Mesenchymal stem cell (in vitro differentiated cells and primary cell): ENCODE data around the gene CELSR1.

ENCODE experiments used
- DNase-seq: peaks from one replicate; pipeline ENCODE4 v3.0.0-alpha.2; 2013
- H2AFZ ChIP-seq: one replicate; pipeline ENCODE4 v1.6.1; 2013; ENCODE audit warnings: low read depth, mild to moderate bottlenecking, control low read depth, inconsistent platforms, low read length, moderate library complexity
- H2AK5ac ChIP-seq: 2 replicates; pipeline ENCODE4 v1.6.1; 2013; ENCODE audit warnings: low read length, moderate library complexity, mild to moderate bottlenecking, inconsistent platforms; ENCODE audit not compliant: severe bottlenecking
- H2BK120ac ChIP-seq: one replicate; pipeline ENCODE4 v1.6.1; 2013; ENCODE audit warnings: low read depth, mild to moderate bottlenecking, inconsistent platforms, low read length, moderate library complexity
- H2BK12ac ChIP-seq, 2 experiments: one replicate each; pipeline ENCODE4 v1.6.1; 2013; ENCODE audit warnings: inconsistent platforms in 2 of 2, low read length in 2 of 2, mild to moderate bottlenecking in 2 of 2, moderate library complexity in 2 of 2, control low read depth in 1 of 2
- H2BK15ac ChIP-seq: one replicate; pipeline ENCODE4 v1.6.1; 2013; ENCODE audit warnings: mild to moderate bottlenecking, low read depth, inconsistent platforms; ENCODE audit not compliant: poor library complexity, severe bottlenecking
- H2BK5ac ChIP-seq: 2 replicates; pipeline ENCODE4 v1.6.1; 2013; ENCODE audit warnings: low read depth, mild to moderate bottlenecking, low read length, control low read depth, inconsistent platforms; ENCODE audit not compliant: poor library complexity, severe bottlenecking
- H3K14ac ChIP-seq, 2 experiments: one replicate each; pipeline ENCODE4 v1.6.1; 2013; ENCODE audit warnings: inconsistent platforms in 2 of 2, low read length in 2 of 2, control low read depth in 1 of 2, mild to moderate bottlenecking in 1 of 2, moderate library complexity in 1 of 2
- H3K18ac ChIP-seq, 2 experiments: one replicate each; pipeline ENCODE4 v1.6.1; 2013; ENCODE audit warnings: inconsistent platforms in 2 of 2, low read length in 2 of 2, control low read depth in 1 of 2, low read depth in 1 of 2, mild to moderate bottlenecking in 1 of 2
- H3K23ac ChIP-seq, 2 experiments: one replicate each; pipeline ENCODE4 v1.6.1; 2013; ENCODE audit warnings: inconsistent platforms in 2 of 2, low read length in 2 of 2, mild to moderate bottlenecking in 2 of 2, moderate library complexity in 2 of 2, control low read depth in 1 of 2
- H3K27ac ChIP-seq: 2 replicates; pipeline ENCODE4 v1.5.1; 2013; ENCODE audit warnings: mild to moderate bottlenecking, moderate library complexity, low read length, control low read depth, inconsistent platforms; ENCODE audit not compliant: poor library complexity, severe bottlenecking
- H3K27me3 ChIP-seq, 2 experiments: 2 replicates each; pipeline versions ENCODE4 v1.6.1 to v1.7.0; 2013; ENCODE audit warnings: low read length in 2 of 2, mild to moderate bottlenecking in 2 of 2, moderate library complexity in 2 of 2, control low read depth in 1 of 2, inconsistent platforms in 1 of 2; ENCODE audit not compliant: control insufficient read depth in 1 of 2, insufficient read depth in 1 of 2
- H3K36me3 ChIP-seq, 2 experiments: 2 replicates each; pipeline versions ENCODE4 v1.6.1 to v1.7.0; 2013; ENCODE audit warnings: low read length in 2 of 2, control low read depth in 1 of 2, inconsistent platforms in 1 of 2, low read depth in 1 of 2, mild to moderate bottlenecking in 1 of 2; ENCODE audit not compliant: insufficient read depth in 2 of 2, control insufficient read depth in 1 of 2
- H3K4ac ChIP-seq, 2 experiments: one replicate each; pipeline ENCODE4 v1.6.1; 2013; ENCODE audit warnings: inconsistent platforms in 2 of 2, low read length in 2 of 2, mild to moderate bottlenecking in 2 of 2, moderate library complexity in 2 of 2, control low read depth in 1 of 2, low read depth in 1 of 2
- H3K4me1 ChIP-seq: 2 replicates; pipeline ENCODE4 v1.6.1; 2013; ENCODE audit warnings: low read depth, low read length, control low read depth; ENCODE audit not compliant: control insufficient read depth, insufficient read depth
- H3K4me2 ChIP-seq: 2 replicates; pipeline ENCODE4 v1.6.1; 2013; ENCODE audit warnings: low read length, mild to moderate bottlenecking, inconsistent platforms; ENCODE audit not compliant: poor library complexity, severe bottlenecking
- H3K4me3 ChIP-seq, 2 experiments: 2 replicates each; pipeline versions ENCODE4 v1.5.1 to v1.7.0; 2013; ENCODE audit warnings: low read length in 2 of 2, mild to moderate bottlenecking in 2 of 2, control low read depth in 1 of 2, low read depth in 1 of 2; ENCODE audit not compliant: insufficient read depth in 1 of 2
- H3K79me1 ChIP-seq: replicated peaks from 2 replicates; pipeline ENCODE4 v1.6.1; 2013; ENCODE audit warnings: mild to moderate bottlenecking, control low read depth, low read length, inconsistent platforms; ENCODE audit not compliant: poor library complexity, severe bottlenecking
- H3K9ac ChIP-seq: 2 replicates; pipeline ENCODE4 v1.7.0; 2013; ENCODE audit warnings: mild to moderate bottlenecking, low read length, moderate library complexity
- H3K9me3 ChIP-seq: 2 replicates; pipeline ENCODE4 v1.7.0; 2013; ENCODE audit warnings: mild to moderate bottlenecking, low read length; ENCODE audit not compliant: control insufficient read depth
- H4K8ac ChIP-seq: one replicate; pipeline ENCODE4 v1.6.1; 2013; ENCODE audit warnings: inconsistent platforms, mild to moderate bottlenecking, low read length, moderate library complexity
- H4K91ac ChIP-seq: one replicate; pipeline ENCODE4 v1.6.1; 2013; ENCODE audit warnings: mild to moderate bottlenecking, low read length, inconsistent platforms
- WGBS: methylation state at CpG from one replicate; pipeline ENCODE4 v1.1.7; 2013; ENCODE audit warnings: mixed read lengths; 5-methylcytosine and 5-hydroxymethylcytosine counted together

CELSR1 gene

DNA sequence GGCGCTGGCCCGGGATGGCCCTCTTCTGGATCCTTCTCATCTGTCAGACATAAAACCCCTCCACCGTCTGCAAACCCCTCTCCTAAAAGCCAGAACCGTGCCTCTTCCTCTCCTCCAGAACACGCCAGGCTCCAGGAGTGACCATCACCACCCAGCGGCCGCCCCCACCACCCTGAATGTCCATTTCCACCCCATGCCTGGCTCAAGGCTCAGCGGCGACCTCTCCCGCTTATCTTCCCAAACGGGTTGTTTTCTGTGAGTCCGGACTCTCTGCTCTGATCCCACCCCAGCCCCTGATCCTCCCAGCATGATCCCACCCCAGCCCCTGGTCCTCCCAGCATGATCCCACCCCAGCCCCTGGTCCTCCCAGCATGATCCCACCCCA, 37.6 kb downstream of the CELSR1 start:
- Histone ChIP-seq H3K27me3 (peaks cover 0 to 6% of the 10 kb centered on the region in 2 experiments), H3K9ac (no peak overlapping the region), H3K14ac (no peak overlapping the region), H4K8ac (peak overlapping the region; percentile 24), H3K4me2 (no peak overlapping the region), H3K4me1 (peaks cover 36% of the 10 kb centered on the region), H3K9me3 (no peaks in the 10 kb centered on the region), H3K27ac (peak overlapping the region; percentile 80), H2BK5ac (no peak overlapping the region), H3K23ac (no peak overlapping the region), H2BK15ac (no peak overlapping the region), H3K4me3 (no peak overlapping the region), H3K18ac (no peak overlapping the region), H3K4ac (no peak overlapping the region), H2AFZ (no peak overlapping the region), H2BK12ac (no peak overlapping the region), H2BK120ac (no peak overlapping the region), H2AK5ac (peak overlapping the region; percentile 96), H3K36me3 (no peaks in the 10 kb centered on the region), H3K79me1 (peaks cover 23% of the 10 kb centered on the region), H4K91ac (no peak overlapping the region)
- WGBS: 43% methylated on average over 12 of the region's 12 CpGs
- no peak for DNase-seq

DNA sequence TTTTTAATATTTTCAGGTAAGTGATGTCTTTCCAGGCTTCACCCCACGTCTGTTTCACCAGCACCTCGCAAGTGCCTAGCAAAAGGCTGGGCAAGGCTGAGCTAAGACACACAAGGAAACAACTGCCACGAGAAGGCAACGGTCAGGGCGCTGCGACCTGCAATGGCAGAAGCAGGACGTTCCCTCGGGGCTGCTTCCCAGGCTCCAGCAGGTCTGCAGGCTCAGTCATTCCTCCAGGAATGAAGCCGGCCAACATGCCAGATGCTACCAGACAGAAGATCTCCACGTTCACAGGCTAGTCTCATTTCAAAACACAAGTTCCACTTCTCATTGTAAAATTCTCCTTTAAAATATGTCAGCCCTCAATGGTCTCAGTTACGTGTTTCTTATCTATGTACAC, 45.5 kb downstream of the CELSR1 start:
- no peak overlapping the region for H2AK5ac ChIP-seq

DNA sequence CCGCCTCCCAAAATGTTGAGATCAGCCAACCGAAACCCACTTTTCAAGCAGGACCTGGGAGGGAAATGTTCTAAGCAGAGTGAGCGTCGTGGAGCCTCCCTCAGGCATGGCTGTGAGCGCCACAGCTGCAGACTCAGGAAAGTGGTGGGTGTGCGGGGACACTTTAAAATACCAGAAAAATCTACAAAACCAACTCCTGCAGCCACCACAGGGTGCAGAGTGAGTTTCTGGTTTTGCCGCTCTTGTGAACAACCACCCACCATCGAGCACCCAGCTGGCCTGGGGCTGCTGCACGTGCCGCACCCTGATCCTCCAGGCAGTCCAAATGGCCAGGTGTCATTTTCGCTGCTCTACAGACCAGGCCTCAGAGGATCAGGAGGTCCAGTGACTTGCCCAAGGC, 46.9 kb downstream of the CELSR1 start:
- Histone ChIP-seq H3K4me2 (no peak overlapping the region), H3K9me3 (no peaks in the 10 kb centered on the region), H4K8ac (no peak overlapping the region), H4K91ac (no peak overlapping the region), H3K27ac (no peak overlapping the region), H3K4me1 (peaks cover 25% of the 10 kb centered on the region), H2AK5ac (no peak overlapping the region), H3K4me3 (no peak overlapping the region), H3K9ac (no peak overlapping the region), H2BK12ac (no peak overlapping the region), H3K27me3 (peaks cover 0 to 30% of the 10 kb centered on the region in 2 experiments), H3K23ac (peak overlapping the region in 1 of 2 experiments; percentile 36), H3K4ac (no peak overlapping the region), H2BK5ac (no peak overlapping the region), H3K14ac (no peak overlapping the region), H3K36me3 (peaks cover 0 to 4% of the 10 kb centered on the region in 2 experiments), H3K18ac (no peak overlapping the region), H2AFZ (no peak overlapping the region), H2BK15ac (no peak overlapping the region), H3K79me1 (peaks cover 29% of the 10 kb centered on the region), H2BK120ac (no peak overlapping the region)
- no peak for DNase-seq
- WGBS: 84% methylated on average over 11 of the region's 11 CpGs

More for the DNA sequence above, 45.5 kb downstream of the CELSR1 start:
- Histone ChIP-seq H3K9ac (no peak overlapping the region), H3K36me3 (peaks cover 0 to 4% of the 10 kb centered on the region in 2 experiments), H2BK120ac (no peak overlapping the region), H3K18ac (no peak overlapping the region), H3K14ac (no peak overlapping the region), H3K4me3 (no peak overlapping the region), H3K4ac (no peak overlapping the region), H3K27me3 (peaks cover 0 to 30% of the 10 kb centered on the region in 2 experiments), H3K79me1 (peaks cover 26% of the 10 kb centered on the region), H2BK5ac (no peak overlapping the region), H2BK12ac (no peak overlapping the region), H3K4me2 (no peak overlapping the region), H2BK15ac (no peak overlapping the region), H2AFZ (no peak overlapping the region), H3K27ac (no peak overlapping the region), H3K4me1 (peaks cover 18% of the 10 kb centered on the region), H3K23ac (no peak overlapping the region), H4K91ac (no peak overlapping the region), H3K9me3 (no peaks in the 10 kb centered on the region), H4K8ac (no peak overlapping the region)
- DNase-seq: no peak
- 79% methylated on average over 11 of the region's 11 CpGs for WGBS

DNA sequence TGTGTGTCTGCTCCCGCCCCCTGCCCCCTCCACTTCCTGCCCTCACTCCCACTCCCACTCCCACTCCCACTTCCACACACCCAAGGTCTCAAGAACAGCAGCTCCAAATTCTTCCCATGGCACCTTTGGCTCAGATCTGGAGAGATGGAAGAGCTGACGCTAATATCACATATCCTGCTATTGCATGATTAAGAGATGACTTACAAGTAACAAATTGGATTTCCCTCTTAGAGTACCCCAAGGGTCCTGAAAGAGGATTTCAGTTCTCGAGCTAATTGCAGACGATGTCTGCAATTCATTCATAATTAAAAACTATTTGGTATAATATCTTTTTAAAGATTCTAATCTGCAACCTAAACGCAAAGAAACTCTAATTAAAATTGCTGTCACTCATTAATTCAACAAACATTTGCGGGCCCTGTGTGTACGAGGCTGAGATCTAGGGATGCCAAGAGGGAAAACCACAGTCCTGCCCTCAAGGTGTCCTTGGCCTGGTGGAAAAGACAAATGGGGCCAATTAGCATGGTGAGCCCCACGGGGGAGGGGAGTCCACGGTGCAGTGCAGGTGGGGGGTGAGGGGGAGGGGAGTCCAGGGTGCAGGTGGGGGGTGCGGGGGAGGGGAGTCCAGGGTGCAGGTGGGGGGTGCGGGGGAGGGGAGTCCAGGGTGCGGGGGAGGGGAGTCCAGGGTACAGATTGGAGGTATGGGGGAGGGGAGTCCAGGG, 50.3 kb downstream of the CELSR1 start:
- Histone ChIP-seq H2AFZ (no peak overlapping the region), H2AK5ac (peak overlapping the region; percentile 72), H3K4me2 (no peak overlapping the region), H2BK120ac (no peak overlapping the region), H3K14ac (no peak overlapping the region), H3K4ac (no peak overlapping the region), H3K27me3 (peaks cover 0 to 42% of the 10 kb centered on the region in 2 experiments), H3K9me3 (peaks cover 6% of the 10 kb centered on the region), H3K23ac (no peak overlapping the region), H3K18ac (no peak overlapping the region), H3K36me3 (peaks cover 0 to 4% of the 10 kb centered on the region in 2 experiments), H3K27ac (no peak overlapping the region), H3K79me1 (peaks cover 33% of the 10 kb centered on the region), H3K4me3 (no peak overlapping the region), H2BK12ac (no peak overlapping the region), H2BK15ac (no peak overlapping the region), H2BK5ac (no peak overlapping the region), H4K91ac (no peak overlapping the region), H4K8ac (no peak overlapping the region), H3K9ac (no peak overlapping the region), H3K4me1 (peaks cover 39% of the 10 kb centered on the region)
- WGBS: 72% methylated on average over 6 of the region's 12 CpGs
- DNase-seq: no peak
